ENCODE data around the gene RNF144A. TPM values are rescaled to one million over a fixed set of nuclear protein-coding genes. Genes with fewer than 3 reads are reported as not detected.

The RNF144A gene
- total RNA-seq, 1 donor from 2014 or later: 1.8 TPM

- Histone ChIP-seq H3K27ac (no peak overlapping the region), H3K36me3 (no peaks in the 10 kb centered on the region), H3K27me3 (no peaks in the 10 kb centered on the region), H3K4me1 (no peaks in the 10 kb centered on the region), H3K9me3 (no peaks in the 10 kb centered on the region), H3K4me3 (no peak overlapping the region)
- no peak for DNase-seq (ENCODE audit: low spot score in 2 of 2)
- intact Hi-C loops (cut with DNase I): no loop called here
- TF ChIP-seq CTCF (IDR thresholded peaks at IDR 0.05): no peak
These were observed 105.5 kb downstream of the RNF144A start for GRCh38 chr2:7022492-7023385.

- Histone ChIP-seq H3K27me3 (no peaks in the 10 kb centered on the region), H3K4me1 (no peaks in the 10 kb centered on the region), H3K4me3 (no peak overlapping the region), H3K27ac (no peak overlapping the region), H3K9me3 (no peaks in the 10 kb centered on the region), H3K36me3 (no peaks in the 10 kb centered on the region)
- TF ChIP-seq CTCF (IDR thresholded peaks at IDR 0.05): no peak
- DNase-seq (ENCODE audit: low spot score in 2 of 2): no peak
- intact Hi-C loops (cut with DNase I): no loop called here
These were observed 106.3 kb downstream of the RNF144A start for GRCh38 chr2:7023542-7023941.

- intact Hi-C loops (cut with DNase I): no loop called here
- no peaks in the 10 kb centered on the region for H3K9me3 ChIP-seq
- H3K4me1 ChIP-seq: no peaks in the 10 kb centered on the region
- DNase-seq (ENCODE audit: low spot score in 2 of 2): no peak
- no peaks in the 10 kb centered on the region for H3K27me3 ChIP-seq
- TF ChIP-seq CTCF (IDR thresholded peaks at IDR 0.05): no peak
- H3K36me3 ChIP-seq: no peaks in the 10 kb centered on the region
- H3K27ac ChIP-seq: no peak overlapping the region
- H3K4me3 ChIP-seq: no peak overlapping the region
These were observed 107.0 kb downstream of the RNF144A start for GRCh38 chr2:7024261-7024660.

- Histone ChIP-seq H3K9me3 (no peaks in the 10 kb centered on the region), H3K4me3 (no peak overlapping the region), H3K4me1 (no peaks in the 10 kb centered on the region), H3K36me3 (no peaks in the 10 kb centered on the region), H3K27ac (no peak overlapping the region), H3K27me3 (no peaks in the 10 kb centered on the region)
- no peak for DNase-seq (ENCODE audit: low spot score in 2 of 2)
- no peak for TF ChIP-seq CTCF (IDR thresholded peaks at IDR 0.05)
- intact Hi-C loops (cut with DNase I): no loop called here
These were observed 107.9 kb downstream of the RNF144A start for GRCh38 chr2:7025082-7025481.

GRCh38 chr2:7026742-7027141 is 109.5 kb downstream of the RNF144A start:
- Histone ChIP-seq H3K27me3 (no peaks in the 10 kb centered on the region), H3K4me3 (no peak overlapping the region), H3K9me3 (no peaks in the 10 kb centered on the region), H3K36me3 (peaks cover 3 to 4% of the 10 kb centered on the region in 2 donors), H3K4me1 (no peaks in the 10 kb centered on the region), H3K27ac (no peak overlapping the region)
- no peak for TF ChIP-seq CTCF (IDR thresholded peaks at IDR 0.05)
- intact Hi-C loops (cut with DNase I): no loop called here
- no peak for DNase-seq (ENCODE audit: low spot score in 2 of 2)

Measured in ascending aorta (tissue), 2 donors.